HFF-Myc (cell line): ENCODE data around the gene ACOT8.

Experiments
- DNase-seq: peaks from one replicate; pipeline ENCODE4 v3.0.0-alpha.2; 2011; ENCODE audit warnings: low read depth; ENCODE audit errors: extremely low read depth
- H3K4me3 ChIP-seq: replicated peaks from 2 replicates; pipeline ENCODE4 v1.5.1; 2011; ENCODE audit warnings: low read depth, mild to moderate bottlenecking, control low read depth, low read length
- TF ChIP-seq, protein P1 (sequence below): IDR thresholded peaks from 2 replicates; pipeline ENCODE4 v1.5.1; 2012; ENCODE audit warnings: mild to moderate bottlenecking, low read depth, low read length, control low read depth; ENCODE audit errors: missing control alignments

The ACOT8 gene

DNA sequence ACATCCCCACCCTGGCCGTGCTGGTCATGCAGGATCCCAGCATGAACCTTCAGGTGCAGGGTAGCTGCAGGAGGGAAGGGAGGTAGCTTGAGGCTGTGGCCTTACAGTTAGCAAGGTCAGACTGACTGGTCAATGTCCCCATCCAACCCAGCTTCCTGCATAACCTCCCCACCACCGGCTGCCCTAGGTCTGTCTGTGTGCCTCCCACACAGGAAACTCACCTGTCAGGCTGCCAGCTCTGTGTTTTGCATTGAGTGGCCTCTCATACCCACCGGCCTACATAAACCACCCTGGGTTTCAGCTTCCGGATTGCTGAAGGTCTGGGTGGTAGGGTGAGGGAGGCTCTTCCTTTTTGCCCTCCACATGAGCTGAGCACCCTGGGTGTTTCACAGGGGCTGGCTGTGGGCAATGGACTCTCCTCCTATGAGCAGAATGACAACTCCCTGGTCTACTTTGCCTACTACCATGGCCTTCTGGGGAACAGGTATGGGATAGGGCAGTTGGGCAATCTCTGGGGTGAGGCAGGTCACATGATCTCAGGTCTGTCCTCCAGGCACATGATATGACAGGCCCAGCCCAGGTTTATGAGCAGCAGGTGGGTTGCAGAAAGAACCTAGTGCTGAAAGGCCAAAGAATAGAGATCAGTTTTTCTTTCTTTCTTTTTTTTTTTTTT, 35.8 kb upstream of the ACOT8 start:
- DNase-seq = no peak
- TF ChIP-seq, protein P1, sequence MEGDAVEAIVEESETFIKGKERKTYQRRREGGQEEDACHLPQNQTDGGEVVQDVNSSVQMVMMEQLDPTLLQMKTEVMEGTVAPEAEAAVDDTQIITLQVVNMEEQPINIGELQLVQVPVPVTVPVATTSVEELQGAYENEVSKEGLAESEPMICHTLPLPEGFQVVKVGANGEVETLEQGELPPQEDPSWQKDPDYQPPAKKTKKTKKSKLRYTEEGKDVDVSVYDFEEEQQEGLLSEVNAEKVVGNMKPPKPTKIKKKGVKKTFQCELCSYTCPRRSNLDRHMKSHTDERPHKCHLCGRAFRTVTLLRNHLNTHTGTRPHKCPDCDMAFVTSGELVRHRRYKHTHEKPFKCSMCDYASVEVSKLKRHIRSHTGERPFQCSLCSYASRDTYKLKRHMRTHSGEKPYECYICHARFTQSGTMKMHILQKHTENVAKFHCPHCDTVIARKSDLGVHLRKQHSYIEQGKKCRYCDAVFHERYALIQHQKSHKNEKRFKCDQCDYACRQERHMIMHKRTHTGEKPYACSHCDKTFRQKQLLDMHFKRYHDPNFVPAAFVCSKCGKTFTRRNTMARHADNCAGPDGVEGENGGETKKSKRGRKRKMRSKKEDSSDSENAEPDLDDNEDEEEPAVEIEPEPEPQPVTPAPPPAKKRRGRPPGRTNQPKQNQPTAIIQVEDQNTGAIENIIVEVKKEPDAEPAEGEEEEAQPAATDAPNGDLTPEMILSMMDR = no peak
- H3K4me3 ChIP-seq = peak overlapping the region; percentile 80

DNA sequence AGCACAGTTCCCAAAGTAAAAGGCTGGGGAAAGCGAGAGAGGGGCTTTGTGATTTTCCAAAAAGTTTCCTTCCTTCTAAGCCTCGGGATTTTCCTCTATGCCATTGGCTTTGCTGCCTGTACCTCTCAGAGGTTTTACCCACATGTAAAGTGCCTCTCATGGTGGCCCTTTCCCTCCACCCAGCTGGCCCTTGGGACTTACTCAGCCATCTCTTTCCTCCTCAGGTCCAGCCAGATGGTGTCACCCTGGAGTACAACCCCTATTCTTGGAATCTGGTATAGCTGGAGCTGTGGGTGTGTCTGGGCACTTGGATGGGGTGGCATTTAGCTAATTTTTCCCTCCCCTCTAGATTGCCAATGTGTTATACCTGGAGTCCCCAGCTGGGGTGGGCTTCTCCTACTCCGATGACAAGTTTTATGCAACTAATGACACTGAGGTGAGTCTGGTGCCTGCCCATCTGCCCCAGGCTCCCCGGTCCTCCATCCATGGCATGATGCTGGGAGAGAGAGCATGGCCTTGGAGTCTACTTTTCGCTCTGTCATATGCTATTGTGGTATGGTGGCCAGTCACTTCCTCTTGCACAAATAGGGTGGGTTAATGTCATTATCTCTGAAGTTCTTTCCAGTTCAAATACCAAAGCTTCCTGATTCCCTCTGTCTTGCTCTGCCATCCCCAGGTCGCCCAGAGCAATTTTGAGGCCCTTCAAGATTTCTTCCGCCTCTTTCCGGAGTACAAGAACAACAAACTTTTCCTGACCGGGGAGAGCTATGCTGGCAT, 35.0 kb upstream of the ACOT8 start:
- TF ChIP-seq, protein P1 = peak; percentile 25
- no peak for DNase-seq
- peak overlapping the region; percentile 80 for H3K4me3 ChIP-seq

DNA sequence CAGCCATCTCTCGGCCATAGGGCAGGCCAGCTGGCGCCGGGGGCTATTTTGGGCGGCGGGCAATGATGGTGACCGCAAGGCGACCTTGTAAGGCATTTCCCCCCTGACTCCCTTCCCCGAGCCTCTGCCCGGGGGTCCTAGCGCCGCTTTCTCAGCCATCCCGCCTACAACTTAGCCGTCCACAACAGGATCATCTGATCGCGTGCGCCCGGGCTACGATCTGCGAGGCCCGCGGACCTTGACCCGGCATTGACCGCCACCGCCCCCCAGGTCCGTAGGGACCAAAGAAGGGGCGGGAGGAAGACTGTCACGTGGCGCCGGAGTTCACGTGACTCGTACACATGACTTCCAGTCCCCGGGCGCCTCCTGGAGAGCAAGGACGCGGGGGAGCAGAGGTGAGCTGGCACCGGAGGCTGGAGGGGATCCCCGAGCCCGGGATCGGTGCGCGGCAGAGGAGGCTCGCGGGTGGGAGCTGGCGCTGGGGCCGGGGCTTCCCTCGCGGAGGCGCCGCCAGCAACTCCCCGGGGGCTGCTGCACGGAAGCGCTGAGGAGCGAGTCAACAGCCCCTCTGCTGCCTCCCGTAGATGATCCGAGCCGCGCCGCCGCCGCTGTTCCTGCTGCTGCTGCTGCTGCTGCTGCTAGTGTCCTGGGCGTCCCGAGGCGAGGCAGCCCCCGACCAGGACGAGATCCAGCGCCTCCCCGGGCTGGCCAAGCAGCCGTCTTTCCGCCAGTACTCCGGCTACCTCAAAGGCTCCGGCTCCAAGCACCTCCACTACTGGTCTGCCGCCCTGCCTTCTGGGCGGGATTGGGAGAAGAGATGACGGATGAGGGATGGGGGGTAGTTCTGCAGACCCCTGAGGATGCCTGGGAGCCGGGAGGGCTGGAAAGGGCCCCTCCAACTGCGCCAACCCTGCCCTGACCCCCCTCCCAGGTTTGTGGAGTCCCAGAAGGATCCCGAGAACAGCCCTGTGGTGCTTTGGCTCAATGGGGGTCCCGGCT, 34.1 kb upstream of the ACOT8 start, which contains the start of the genes CTSA and NEURL2:
Gene CTSA, plus strand, starts transcription at position 351 of the 999 bp plus-strand sequence. Its CDS starts 234 bp downstream, at position 585.
Gene NEURL2, minus strand, starts transcription at position 224 of the 999 bp plus-strand sequence. Its CDS starts 217 bp downstream, at position 7.
- TF ChIP-seq, protein P1 = no peak
- H3K4me3 ChIP-seq = peak within 1 kb of the TSS; percentile 80
- no peak for DNase-seq

DNA sequence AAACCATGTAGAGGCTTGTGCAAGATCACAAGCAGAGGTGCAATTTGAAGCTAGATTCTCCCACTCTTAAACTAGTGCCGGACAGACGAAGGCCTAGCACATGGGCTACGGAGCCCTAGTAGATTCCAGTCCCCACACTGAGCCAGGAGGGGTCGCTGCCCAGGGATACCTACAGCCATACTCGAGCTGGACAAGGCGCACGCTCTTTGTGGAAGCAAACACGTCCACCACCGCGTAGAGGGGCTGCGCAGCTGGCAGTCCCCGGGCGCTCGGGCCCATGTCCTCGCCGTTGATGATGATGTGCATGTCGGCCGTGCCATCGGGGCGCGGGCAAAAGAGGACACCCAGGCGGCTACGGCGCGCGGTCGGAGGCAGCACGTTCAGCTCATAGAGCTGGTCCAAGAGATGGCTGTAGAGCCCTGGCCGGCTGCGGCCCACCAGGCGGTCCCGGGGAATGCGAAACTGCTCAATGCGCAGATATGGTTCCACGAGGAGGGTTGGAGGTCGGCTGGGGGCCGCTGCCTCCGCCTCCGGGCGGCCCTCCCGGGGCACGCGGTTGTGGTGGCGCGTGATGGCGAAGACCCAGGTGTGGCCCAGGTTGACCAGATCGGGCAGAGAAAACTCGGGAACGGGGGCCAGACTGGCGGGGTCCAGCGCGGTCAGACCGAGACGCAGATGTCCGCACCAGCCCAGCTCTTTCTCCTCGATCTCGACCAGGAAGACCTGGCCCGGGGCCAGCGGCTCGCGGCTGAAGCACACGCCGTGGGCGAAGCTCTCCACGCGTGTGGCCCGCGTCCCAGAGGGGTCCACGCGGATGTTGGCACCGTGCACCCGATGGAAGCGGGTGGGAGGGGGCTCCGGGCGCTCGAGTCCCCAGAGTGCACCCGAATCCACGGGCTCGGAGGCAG, 33.1 kb upstream of the ACOT8 start:
- DNase-seq = no peak
- TF ChIP-seq, protein P1 = peak; percentile 74

DNA sequence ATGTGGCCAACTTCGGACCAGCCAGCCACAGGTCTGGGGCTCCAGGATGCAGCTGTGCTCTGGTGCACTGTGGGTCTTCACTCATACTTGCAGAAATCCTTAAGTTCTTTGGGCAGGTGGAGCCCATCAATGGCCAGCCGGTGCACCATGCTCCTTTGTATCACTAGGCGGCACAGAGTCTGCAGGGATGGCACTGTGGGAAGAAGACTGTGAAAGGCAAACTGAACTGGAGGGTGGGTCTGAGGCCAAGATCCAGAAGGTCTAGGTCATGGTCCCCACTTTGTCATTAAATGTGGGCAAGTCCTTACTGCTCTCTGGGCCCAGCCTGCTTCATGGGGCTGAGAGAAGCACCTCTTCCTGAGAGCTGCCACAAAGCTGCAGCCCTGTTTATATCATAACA, 31.5 kb upstream of the ACOT8 start:
- TF ChIP-seq, protein P1 = no peak
- DNase-seq = no peak
- H3K4me3 ChIP-seq = no peak overlapping the region

More for the DNA sequence above, 33.1 kb upstream of the ACOT8 start:
- peak overlapping the region; percentile 80 for H3K4me3 ChIP-seq
